PC-9 (cell line): ENCODE data around the gene RAB39B. TPM values are rescaled to one million over a fixed set of nuclear protein-coding genes. Genes with fewer than 3 reads are reported as not detected.

Source experiments
- BruUV-seq: library from RNA; stranded (reverse); fragments of 400-500 nt; replicated peaks from 2 replicates; lab custom pipeline; 2021; lab: Mats Ljungman, UMichigan
- CTCF ChIA-PET: fragments of 300-600 bp; sonication (Branson Sonifier 250); formaldehyde crosslinking; loops from one replicate; lab custom pipeline; 2022; ENCODE audit warnings: antibody characterized with exemption; lab: Charles Lee
- POLR2A ChIA-PET: fragments of 300-600 bp; sonication (Branson Sonifier 250); formaldehyde crosslinking; loops from one replicate; lab custom pipeline; 2022; ENCODE audit warnings: antibody characterized with exemption; ENCODE audit not compliant: unreplicated experiment; lab: Charles Lee
- DNase-seq, 2 experiments: peaks; one replicate each; pipeline versions ENCODE4 v3.0.0 to v3.0.0-alpha.2; 2015 to 2022; ENCODE audit warnings: mixed read lengths in 1 of 2
- H2AFZ ChIP-seq: fragments of 200-600 bp; sonication (generic); 2 replicates; pipeline ENCODE4 v1.8.1; 2017; ENCODE audit warnings: antibody characterized with exemption
- H3F3A ChIP-seq: fragments of 200-600 bp; sonication (generic); 2 replicates; pipeline ENCODE4 v1.8.1; 2017; ENCODE audit warnings: antibody characterized with exemption, mild to moderate bottlenecking, low read depth; ENCODE audit not compliant: insufficient read depth
- H3K27ac ChIP-seq: fragments of 200-600 bp; sonication (generic); 2 replicates; pipeline ENCODE4 v1.6.1; 2016; ENCODE audit warnings: mixed run types
- H3K27me3 ChIP-seq: fragments of 200-600 bp; sonication (generic); 2 replicates; pipeline ENCODE4 v1.6.1; 2016; ENCODE audit warnings: low read depth, mixed run types; ENCODE audit not compliant: insufficient read depth
- H3K36me3 ChIP-seq: fragments of 200-600 bp; sonication (generic); 2 replicates; pipeline ENCODE4 v1.6.1; 2016; ENCODE audit warnings: low read depth, mixed run types
- H3K4me1 ChIP-seq: fragments of 200-600 bp; sonication (generic); replicated peaks from 2 replicates; pipeline ENCODE4 v1.6.1; 2016; ENCODE audit warnings: mixed run types; ENCODE audit not compliant: insufficient read depth
- H3K4me2 ChIP-seq: fragments of 200-600 bp; sonication (generic); 2 replicates; pipeline ENCODE4 v1.6.1; 2017; ENCODE audit warnings: mixed run types
- H3K4me3 ChIP-seq: fragments of 200-600 bp; sonication (generic); 2 replicates; pipeline ENCODE4 v1.6.1; 2016; ENCODE audit warnings: mixed run types
- H3K79me2 ChIP-seq: fragments of 200-600 bp; sonication (generic); 2 replicates; pipeline ENCODE4 v1.6.1; 2017; ENCODE audit warnings: low read depth, mixed run types
- H3K9me2 ChIP-seq: fragments of 200-600 bp; sonication (generic); 2 replicates; pipeline ENCODE4 v1.8.1; 2017; ENCODE audit warnings: mild to moderate bottlenecking; ENCODE audit not compliant: insufficient read depth
- H3K9me3 ChIP-seq: fragments of 200-600 bp; sonication (generic); 2 replicates; pipeline ENCODE4 v1.8.1; 2016; ENCODE audit warnings: low read depth; ENCODE audit not compliant: insufficient read depth
- H4K20me1 ChIP-seq: fragments of 200-600 bp; sonication (generic); 2 replicates; pipeline ENCODE4 v1.8.1; 2017; ENCODE audit not compliant: insufficient read depth
- CTCF ChIP-seq: fragments of 200-600 bp; sonication (generic); conservative IDR thresholded peaks from 2 replicates; pipeline ENCODE4 v1.6.1; 2017; ENCODE audit warnings: mixed run types, antibody characterized with exemption, mild to moderate bottlenecking, moderate library complexity
- EZH2 ChIP-seq: fragments of 200-600 bp; sonication (generic); IDR thresholded peaks from 2 replicates; pipeline ENCODE4 v1.8.0; 2017; ENCODE audit warnings: antibody characterized with exemption, low read depth
- intact Hi-C: fragments of 100-400 bp; cut with micrococcal nuclease; formaldehyde crosslinking; loops from one replicate; pipeline ENCODE4 v1.10.0; 2022; ENCODE audit not compliant: unreplicated experiment
- total RNA-seq: library from RNA; stranded (reverse); gene quantifications from 2 replicates; pipeline ENCODE4 v1.2.3, GENCODE V29; 2021

RAB39B gene
- total RNA-seq, 1 experiment from 2014 or later, result not detected

- no TSS peak for BruUV-seq
- intact Hi-C loops, result loop anchor here (1.0 to 10.0 kb wide), 3 partner anchors 122 to 550 kb away; no protein-coding TSS in a partner anchor
- Histone ChIP-seq H2AFZ (peak overlapping the region; percentile 96), H3K4me1 (peaks cover 10% of the 10 kb centered on the region), H3K36me3 (no peaks in the 10 kb centered on the region), H3K9me2 (no peaks in the 10 kb centered on the region), H3K79me2 (peaks cover 29% of the 10 kb centered on the region), H3K9me3 (no peaks in the 10 kb centered on the region), H4K20me1 (peaks cover 7% of the 10 kb centered on the region; the same call in 1 of the 2 replicates), H3K4me3 (peak overlapping the region; percentile 81), H3K27ac (peak overlapping the region; percentile 58), H3K27me3 (no peaks in the 10 kb centered on the region), H3F3A (no peaks in the 10 kb centered on the region), H3K4me2 (peak overlapping the region; percentile 83)
- ChIA-PET CTCF (interaction anchor here (0.5 kb wide), 1 partner anchor 11 kb away, joined by 4 read pairs; no protein-coding TSS in a partner anchor), POLR2A (interaction anchor here (0.7 kb wide), 1 partner anchor 22 kb away, joined by 4 read pairs; no protein-coding TSS in a partner anchor)
- TF ChIP-seq EZH2 (no peak), CTCF (peak; percentile 0; the same call in 1 of the 2 replicates)
- DNase-seq, result no peak
These were observed 47.3 kb downstream of the RAB39B start for GRCh38 chrX:155216940-155217440.

- POLR2A ChIA-PET, result interaction anchor here (0.6 to 0.7 kb wide), 3 partner anchors 22 to 1275 kb away, joined by 4 to 11 read pairs (median 5); no protein-coding TSS in a partner anchor
- H3K4me3 ChIP-seq, result peak within 1 kb of the TSS; percentile 81
- peak within 1 kb of the TSS; percentile 87 for H3K4me2 ChIP-seq
- BruUV-seq, result no TSS peak
- DNase-seq, result peak; percentile 89 to 93
- peaks cover 7% of the 10 kb centered on the region; the same call in 1 of the 2 replicates for H4K20me1 ChIP-seq
- H3K9me2 ChIP-seq, result no peaks in the 10 kb centered on the region
- H3K79me2 ChIP-seq, result peaks cover 29% of the 10 kb centered on the region
- TF ChIP-seq EZH2, result no peak
- TF ChIP-seq CTCF, result peak; percentile 63; the same call in 1 of the 2 replicates
- intact Hi-C loops, result loop anchor here (1.0 to 10.0 kb wide), 3 partner anchors 122 to 551 kb away; no protein-coding TSS in a partner anchor
- CTCF ChIA-PET, result interaction anchor here (0.5 to 0.6 kb wide), 4 partner anchors 11 to 434 kb away, joined by 4 to 11 read pairs (median 6); no protein-coding TSS in a partner anchor
- peaks cover 10% of the 10 kb centered on the region for H3K4me1 ChIP-seq
- no peaks in the 10 kb centered on the region for H3F3A ChIP-seq
- no peaks in the 10 kb centered on the region for H3K9me3 ChIP-seq
- H2AFZ ChIP-seq, result peak within 1 kb of the TSS; percentile 96
- H3K27me3 ChIP-seq, result no peaks in the 10 kb centered on the region
- H3K36me3 ChIP-seq, result no peaks in the 10 kb centered on the region
- peak within 1 kb of the TSS; percentile 58 for H3K27ac ChIP-seq
These were observed 47.9 kb downstream of the RAB39B start, which contains the start of gene VBP1 for GRCh38 chrX:155216179-155216939. Gene VBP1 (plus strand): TSS chrX:155216460. CDS start chrX:155216483, 23 bp downstream.

- intact Hi-C loops, result loop anchor here (1.0 to 10.0 kb wide), 3 partner anchors 121 to 552 kb away; no protein-coding TSS in a partner anchor
- POLR2A ChIA-PET, result interaction anchor here (0.6 kb wide), 2 partner anchors 255 to 1275 kb away, joined by 5 to 11 read pairs; no protein-coding TSS in a partner anchor
These were observed 48.7 kb downstream of the RAB39B start for GRCh38 chrX:155215443-155216178.

More at GRCh38 chrX:155215443-155216178, 48.7 kb downstream of the RAB39B start:
- H3K9me2 ChIP-seq, result no peaks in the 10 kb centered on the region
- H2AFZ ChIP-seq, result peak overlapping the region; percentile 88
- peaks cover 29% of the 10 kb centered on the region for H3K79me2 ChIP-seq
- no peak for DNase-seq
- H4K20me1 ChIP-seq, result peaks cover 7% of the 10 kb centered on the region; the same call in 1 of the 2 replicates
- no peak overlapping the region for H3K27ac ChIP-seq
- no peaks in the 10 kb centered on the region for H3K27me3 ChIP-seq
- peak overlapping the region; percentile 87 for H3K4me2 ChIP-seq
- no peaks in the 10 kb centered on the region for H3K36me3 ChIP-seq
- peaks cover 10% of the 10 kb centered on the region for H3K4me1 ChIP-seq
- TSS peak; percentile 87 for BruUV-seq
- H3K4me3 ChIP-seq, result peak overlapping the region; percentile 81
- CTCF ChIA-PET, result no interaction called here
- no peak for TF ChIP-seq CTCF
- no peak for TF ChIP-seq EZH2
- H3F3A ChIP-seq, result no peaks in the 10 kb centered on the region
- no peaks in the 10 kb centered on the region for H3K9me3 ChIP-seq
